Measurements from ENCODE around the gene EREG.

GRCh38 chr4:74320559-74321118, 44.3 kb upstream of the EREG start:
- TF ChIP-seq CTCF (IDR thresholded peaks at IDR 0.05; ENCODE audit: control extremely low read depth in 1 of 3, insufficient read depth in 1 of 3, low read depth in 1 of 3, low read length in 3 of 3) (peak in 2 of 3 experiments; percentile 45 to 48; a peak in 2 of 4 replicates), HDAC6 (IDR thresholded peaks at IDR 0.05; ENCODE audit: low read depth, low read length) (no peak), POLR2A (IDR thresholded peaks at IDR 0.05; ENCODE audit: control extremely low read depth in 1 of 2, low read depth in 2 of 2, low read length in 2 of 2) (no peak), MAX (IDR thresholded peaks at IDR 0.05) (no peak), TAF1 (IDR thresholded peaks at IDR 0.05; ENCODE audit: low read depth, low read length) (no peak), EZH2 (IDR thresholded peaks at IDR 0.05; ENCODE audit: low read depth, low read length, severe bottlenecking) (no peak)
